ENCODE data around the gene RIN3.

Gene RIN3

DNA sequence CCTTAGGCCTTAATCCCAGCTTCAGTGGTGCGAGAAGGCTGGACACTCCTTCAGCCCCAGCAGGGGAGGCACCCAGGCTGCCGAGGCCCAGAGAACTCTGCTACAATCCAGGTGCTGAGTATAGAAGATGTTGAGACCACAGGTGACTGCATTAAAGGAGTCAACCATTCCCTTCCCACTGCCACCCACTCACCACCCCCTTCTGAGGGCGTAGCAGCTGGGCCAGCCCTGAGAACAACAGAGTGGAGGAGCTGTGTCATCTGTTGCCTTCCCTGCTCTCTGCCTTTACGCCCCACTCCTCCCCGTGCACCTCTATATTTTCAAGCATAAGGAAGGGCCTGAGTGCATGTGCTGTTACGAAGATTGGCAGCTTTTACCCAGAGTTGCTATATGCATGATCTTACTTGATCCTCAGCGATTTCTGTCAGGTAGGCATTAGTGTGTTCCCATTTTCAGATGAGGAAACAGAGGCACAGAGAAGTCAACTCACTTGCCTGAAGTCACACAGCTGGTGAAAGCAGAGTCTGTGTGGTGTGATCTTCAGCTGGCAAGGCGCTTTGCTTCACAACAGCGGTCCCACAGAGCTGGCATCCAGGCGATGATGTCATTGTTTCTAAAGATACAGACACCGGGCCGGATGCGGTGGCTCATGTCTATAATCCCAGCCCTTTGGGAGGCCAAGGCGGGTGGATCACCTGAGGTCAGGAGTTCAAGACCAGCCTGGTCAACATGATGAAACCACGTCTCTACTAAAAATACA lies 46.7 kb downstream of the RIN3 start:
- DNase-seq (ENCODE audit: low spot score), result no peak
- in situ Hi-C loops (cut with MboI; ENCODE audit: low pct_unique_long_range_greater_than_20kb, low sequenced_read_pairs, unreplicated experiment), result no loop called here
- no peak for TF ChIP-seq CTCF (IDR thresholded peaks at IDR 0.05; ENCODE audit: extremely low read depth, insufficient read depth, missing control alignments)

DNA sequence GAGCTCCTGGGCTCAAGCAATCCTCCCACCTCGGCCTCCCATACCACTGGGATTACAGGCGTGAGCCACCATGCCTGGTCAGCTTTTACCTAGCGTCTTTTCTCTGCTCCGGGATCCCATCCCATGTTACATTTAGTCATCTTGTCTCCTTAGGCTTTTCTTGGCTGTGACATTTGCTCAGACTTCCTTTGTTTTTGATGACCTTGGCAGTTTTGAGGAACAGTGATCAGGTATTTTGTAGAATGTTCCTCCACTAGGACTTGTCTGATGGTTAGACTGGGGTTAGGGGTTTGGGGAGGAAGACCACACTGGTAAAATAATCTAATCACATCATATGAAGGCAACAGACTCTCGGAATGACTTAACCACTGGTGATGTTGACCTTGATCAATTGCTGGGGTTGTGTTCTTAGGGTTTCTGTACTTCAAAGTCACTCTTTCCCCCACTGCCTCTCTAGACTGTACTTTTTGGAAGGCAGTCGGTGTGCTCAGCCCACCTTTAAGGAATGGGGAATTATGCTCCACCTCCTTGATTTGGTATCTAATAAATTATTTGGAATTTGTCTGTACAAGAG lies 48.4 kb downstream of the RIN3 start:
- no peak for DNase-seq (ENCODE audit: low spot score)
- in situ Hi-C loops (cut with MboI; ENCODE audit: low pct_unique_long_range_greater_than_20kb, low sequenced_read_pairs, unreplicated experiment), result no loop called here
- TF ChIP-seq CTCF (IDR thresholded peaks at IDR 0.05; ENCODE audit: extremely low read depth, insufficient read depth, missing control alignments), result no peak

DNA sequence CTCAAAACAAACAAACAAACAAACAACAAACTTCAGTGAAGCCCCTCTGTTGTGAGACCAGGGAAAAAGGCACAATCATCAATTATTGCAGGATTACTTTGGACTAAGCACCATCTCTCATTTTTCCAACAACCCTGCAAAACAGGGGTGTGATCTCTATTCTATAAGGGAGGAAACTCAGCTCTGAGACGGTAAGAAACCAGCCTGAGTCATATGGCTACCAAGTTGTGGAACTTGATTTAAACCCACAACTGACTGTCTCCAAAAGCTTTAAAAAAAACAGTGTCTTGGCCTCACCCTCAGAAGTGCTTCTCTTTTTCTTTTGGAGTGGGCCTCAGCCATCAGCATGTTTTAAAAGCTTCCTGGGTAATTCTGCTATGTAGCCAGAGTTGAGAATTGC lies 49.8 kb downstream of the RIN3 start:
- peak; percentile 64 for DNase-seq (ENCODE audit: low spot score)
- in situ Hi-C loops (cut with MboI; ENCODE audit: low pct_unique_long_range_greater_than_20kb, low sequenced_read_pairs, unreplicated experiment), result no loop called here
- no peak for TF ChIP-seq CTCF (IDR thresholded peaks at IDR 0.05; ENCODE audit: extremely low read depth, insufficient read depth, missing control alignments)

DNA sequence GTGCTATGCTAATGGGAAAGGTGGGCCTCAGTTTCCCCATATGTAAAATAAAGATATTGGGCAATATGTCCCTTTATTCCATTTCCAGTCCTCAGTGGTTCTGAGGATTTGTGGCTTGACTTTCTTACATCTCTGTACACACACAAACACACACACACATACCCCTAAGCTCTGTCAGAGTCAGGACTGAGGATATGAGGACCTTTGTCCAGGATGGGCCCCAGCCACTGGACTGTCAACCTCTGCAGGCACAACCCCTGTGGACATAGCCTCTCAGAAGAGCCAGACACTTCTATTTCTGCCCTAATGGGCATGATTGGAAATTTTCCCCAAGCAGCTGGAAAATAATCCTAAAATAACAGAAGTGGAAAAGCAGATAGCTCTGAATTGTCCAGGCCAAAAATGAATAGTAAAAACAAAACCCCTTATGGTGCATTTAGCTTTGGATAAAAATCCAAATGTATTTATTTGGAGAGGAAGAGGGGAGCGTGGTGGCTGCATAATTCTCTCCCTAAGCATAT lies 50.2 kb downstream of the RIN3 start:
- DNase-seq (ENCODE audit: low spot score), result no peak
- in situ Hi-C loops (cut with MboI; ENCODE audit: low pct_unique_long_range_greater_than_20kb, low sequenced_read_pairs, unreplicated experiment), result no loop called here

GRCh38 chr14:92564344-92565039 lies 50.9 kb downstream of the RIN3 start:
- no peak for TF ChIP-seq CTCF (IDR thresholded peaks at IDR 0.05; ENCODE audit: extremely low read depth, insufficient read depth, missing control alignments)
- in situ Hi-C loops (cut with MboI; ENCODE audit: low pct_unique_long_range_greater_than_20kb, low sequenced_read_pairs, unreplicated experiment), result no loop called here
- no peak for DNase-seq (ENCODE audit: low spot score)

More for the DNA sequence above, 50.2 kb downstream of the RIN3 start:
- TF ChIP-seq CTCF (IDR thresholded peaks at IDR 0.05; ENCODE audit: extremely low read depth, insufficient read depth, missing control alignments), result no peak

DNA sequence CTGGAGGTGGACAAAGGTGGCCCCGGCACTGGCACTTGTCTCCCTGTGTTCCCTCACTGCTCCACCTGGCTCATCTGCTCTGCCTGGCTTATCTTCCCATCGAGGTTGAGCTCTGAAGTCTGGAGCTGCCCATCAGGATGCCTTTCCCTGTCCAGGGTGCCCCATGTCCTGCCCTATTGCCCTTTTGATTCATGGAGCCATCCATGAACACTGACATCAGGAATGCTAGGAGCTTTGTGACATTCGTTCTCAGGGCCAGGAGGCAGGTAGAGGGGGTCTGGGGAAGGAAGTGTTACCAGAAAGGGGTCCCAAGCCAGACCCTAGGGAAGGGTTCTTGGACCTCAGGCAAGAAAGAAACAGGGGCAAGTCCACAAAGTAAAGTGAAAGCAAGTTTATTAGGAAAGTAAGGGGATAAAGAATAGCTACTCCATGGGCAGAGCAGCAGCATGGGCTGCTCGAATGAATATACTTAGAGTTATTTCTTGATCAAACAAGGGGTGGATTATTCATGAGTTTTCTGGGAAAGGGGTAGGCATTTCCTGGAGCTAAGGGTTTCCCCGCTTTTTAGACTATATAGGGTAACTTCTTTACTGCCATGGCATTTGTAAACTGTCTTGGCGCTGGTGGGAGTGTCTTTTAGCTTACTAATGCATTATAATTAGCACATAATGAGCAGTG lies 51.6 kb downstream of the RIN3 start:
- in situ Hi-C loops (cut with MboI; ENCODE audit: low pct_unique_long_range_greater_than_20kb, low sequenced_read_pairs, unreplicated experiment), result no loop called here
- no peak for DNase-seq (ENCODE audit: low spot score)
- no peak for TF ChIP-seq CTCF (IDR thresholded peaks at IDR 0.05; ENCODE audit: extremely low read depth, insufficient read depth, missing control alignments)
